Hepatocyte (in vitro differentiated cells): ENCODE data around the gene ESR1. TPM values are rescaled to one million over a fixed set of nuclear protein-coding genes. Genes with fewer than 3 reads are reported as not detected.
"Not testable (repeated sequence)": the region's sequence is repeated elsewhere in the genome, so short reads cannot be mapped to it uniquely, and the experiment has no call there.

Experiments used
- DNase-seq: peaks from one replicate; pipeline ENCODE4 v3.0.0-alpha.2; 2016; ENCODE audit warnings: low spot score
- H2AFZ ChIP-seq: fragments of 200-600 bp; sonication (generic); 2 replicates; pipeline ENCODE4 v1.6.0; 2016; ENCODE audit warnings: antibody characterized with exemption, mild to moderate bottlenecking
- H3K27ac ChIP-seq: fragments of 200-600 bp; sonication (generic); 2 replicates; pipeline ENCODE4 v1.5.1; 2016; ENCODE audit warnings: mild to moderate bottlenecking
- H3K27me3 ChIP-seq: fragments of 200-600 bp; sonication (generic); 2 replicates; pipeline ENCODE4 v1.6.1; 2016
- H3K36me3 ChIP-seq: fragments of 200-600 bp; sonication (generic); replicated peaks from 2 replicates; pipeline ENCODE4 v1.5.1; 2016; ENCODE audit warnings: low read depth; ENCODE audit not compliant: insufficient read depth
- H3K4me1 ChIP-seq: fragments of 200-600 bp; sonication (generic); 2 replicates; pipeline ENCODE4 v1.5.1; 2016; ENCODE audit warnings: mild to moderate bottlenecking, moderate library complexity; ENCODE audit not compliant: insufficient read depth
- H3K4me2 ChIP-seq: fragments of 200-600 bp; sonication (generic); 2 replicates; pipeline ENCODE4 v1.6.0; 2016
- H3K4me3 ChIP-seq: fragments of 200-600 bp; sonication (generic); 2 replicates; pipeline ENCODE4 v1.5.1; 2016; ENCODE audit warnings: mild to moderate bottlenecking
- H3K79me2 ChIP-seq: fragments of 200-600 bp; sonication (generic); 2 replicates; pipeline ENCODE4 v1.6.0; 2017; ENCODE audit warnings: mild to moderate bottlenecking
- H3K9me2 ChIP-seq: fragments of 200-600 bp; sonication (generic); replicated peaks from 2 replicates; pipeline ENCODE4 v1.6.0; 2017; ENCODE audit warnings: mild to moderate bottlenecking; ENCODE audit not compliant: insufficient read depth
- H3K9me3 ChIP-seq: fragments of 200-600 bp; sonication (generic); 2 replicates; pipeline ENCODE4 v1.5.1; 2016; ENCODE audit warnings: low read depth, mild to moderate bottlenecking
- H4K20me1 ChIP-seq: fragments of 200-600 bp; sonication (generic); 2 replicates; pipeline ENCODE4 v1.6.0; 2016; ENCODE audit warnings: mild to moderate bottlenecking; ENCODE audit not compliant: insufficient read depth, poor library complexity, severe bottlenecking
- CTCF ChIP-seq: fragments of 200-600 bp; sonication (generic); IDR thresholded peaks from 2 replicates; pipeline ENCODE4 v1.5.1; 2016; ENCODE audit warnings: antibody characterized with exemption, mild to moderate bottlenecking; ENCODE audit not compliant: poor library complexity
- EZH2 ChIP-seq: fragments of 200-600 bp; sonication (generic); IDR thresholded peaks from 2 replicates; pipeline ENCODE4 v1.6.1; 2016; ENCODE audit warnings: antibody characterized with exemption, mild to moderate bottlenecking, borderline replicate concordance
- EZH2phosphoT487 ChIP-seq: fragments of 200-600 bp; sonication (generic); IDR thresholded peaks from one replicate; pipeline ENCODE4 v1.6.1; 2018; ENCODE audit warnings: antibody characterized with exemption, mild to moderate bottlenecking, low read depth, moderate library complexity; ENCODE audit not compliant: unreplicated experiment, severe bottlenecking
- WGBS: methylation state at CpG from one replicate; pipeline ENCODE4 v1.1.6; 2016; ENCODE audit warnings: low lambda C conversion rate; ENCODE audit errors: missing lambda C conversion rate; 5-methylcytosine and 5-hydroxymethylcytosine counted together
- polyA plus RNA-seq: library from polyadenylated mRNA; unstranded; fragments of >200 nt; fragmentation: Nextera tagmentation; extraction: Ambion mirVana; gene quantifications from 2 replicates; pipeline ENCODE4 v1.2.1, GENCODE V29; 2016
- total RNA-seq: library from RNA; depleted of rRNA; stranded (reverse); fragments of >200 nt; gene quantifications from 2 replicates; pipeline ENCODE4 v1.2.3, GENCODE V29; 2014

ESR1 gene
- total and polyA plus RNA-seq, 2 experiments from 2014 or later: 0.07 TPM; not detected in 1

- TF ChIP-seq CTCF (no peak), EZH2 (no peak), EZH2phosphoT487 (no peak)
- Histone ChIP-seq H4K20me1 (no peaks in the 10 kb centered on the region), H3K4me2 (no peak overlapping the region), H3K27ac (no peak overlapping the region), H3K9me3 (no peaks in the 10 kb centered on the region), H3K9me2 (no peaks in the 10 kb centered on the region), H3K36me3 (no peaks in the 10 kb centered on the region), H3K4me1 (no peaks in the 10 kb centered on the region), H3K79me2 (no peaks in the 10 kb centered on the region), H3K4me3 (no peak overlapping the region), H2AFZ (no peak overlapping the region), H3K27me3 (no peaks in the 10 kb centered on the region)
- DNase-seq: no peak
- WGBS: 87% methylated on average over 3 of the region's 3 CpGs
These were observed 55.0 kb downstream of the ESR1 start for GRCh38 chr6:151862461-151862860.

GRCh38 chr6:151867361-151867869, 59.9 kb downstream of the ESR1 start:
- H3K4me1 ChIP-seq, H3K27ac ChIP-seq, H3K4me3 ChIP-seq, H3K9me2 ChIP-seq, DNase-seq, H3K79me2 ChIP-seq, H2AFZ ChIP-seq, H3K4me2 ChIP-seq, H3K27me3 ChIP-seq, H4K20me1 ChIP-seq, H3K36me3 ChIP-seq, H3K9me3 ChIP-seq: not testable (repeated sequence)
- WGBS: 62% methylated on average over 4 of the region's 4 CpGs

DNA sequence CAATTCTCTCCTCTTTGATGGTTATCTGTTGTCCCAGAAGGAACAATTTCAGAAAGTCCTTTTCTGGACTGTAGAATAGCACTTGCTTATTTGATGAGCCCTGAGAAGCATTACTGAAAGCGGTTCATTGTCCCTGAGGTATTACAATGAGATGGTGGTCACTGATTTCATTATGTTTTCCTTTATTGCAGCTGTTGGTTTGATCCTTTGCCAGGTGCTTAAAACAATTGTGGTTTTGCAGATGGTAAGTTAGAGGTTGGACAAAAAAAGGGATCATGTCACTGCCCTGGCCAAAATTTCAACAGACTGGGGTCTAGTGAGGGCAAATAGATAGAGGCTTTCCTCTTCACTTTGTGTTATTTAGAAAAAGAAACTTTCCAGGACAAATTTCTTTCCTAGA, 61.9 kb downstream of the ESR1 start:
- Histone ChIP-seq H3K9me3 (no peaks in the 10 kb centered on the region), H3K4me2 (no peak overlapping the region), H3K36me3 (no peaks in the 10 kb centered on the region), H3K4me1 (no peaks in the 10 kb centered on the region), H2AFZ (no peak overlapping the region), H3K9me2 (no peaks in the 10 kb centered on the region), H3K27ac (no peak overlapping the region), H3K79me2 (no peaks in the 10 kb centered on the region), H3K4me3 (no peak overlapping the region), H4K20me1 (no peaks in the 10 kb centered on the region), H3K27me3 (no peaks in the 10 kb centered on the region)
- WGBS: 86% methylated on average over 1 of the region's 1 CpG
- TF ChIP-seq EZH2: no peak
- TF ChIP-seq EZH2phosphoT487: no peak
- TF ChIP-seq CTCF: no peak
- DNase-seq: no peak

DNA sequence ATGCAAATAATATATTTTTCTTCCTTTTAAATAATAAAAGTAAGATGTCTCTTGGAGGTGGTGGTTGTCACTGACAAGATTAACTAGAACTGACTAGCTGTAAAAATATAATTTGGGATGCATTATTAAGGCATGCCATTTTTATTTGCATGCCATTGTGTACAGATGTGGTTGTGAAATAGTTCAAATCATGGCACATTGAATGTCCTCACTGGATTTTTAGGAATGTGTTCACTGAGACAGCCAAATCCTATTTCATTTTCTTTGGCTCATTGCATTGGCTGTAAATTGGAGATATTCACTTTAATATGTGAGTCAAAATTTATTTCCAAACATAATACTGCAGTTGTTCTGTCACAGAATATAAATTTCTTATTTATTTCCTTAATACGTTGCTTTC, 62.3 kb downstream of the ESR1 start:
- Histone ChIP-seq H3K79me2 (no peaks in the 10 kb centered on the region), H4K20me1 (no peaks in the 10 kb centered on the region), H3K36me3 (no peaks in the 10 kb centered on the region), H3K9me3 (no peaks in the 10 kb centered on the region), H3K27ac (no peak overlapping the region), H3K4me2 (no peak overlapping the region), H2AFZ (no peak overlapping the region), H3K27me3 (no peaks in the 10 kb centered on the region), H3K9me2 (no peaks in the 10 kb centered on the region), H3K4me3 (no peak overlapping the region), H3K4me1 (no peaks in the 10 kb centered on the region)
- WGBS: 71% methylated on average over 1 of the region's 1 CpG
- no peak for DNase-seq
- TF ChIP-seq CTCF: no peak
- TF ChIP-seq EZH2phosphoT487: no peak
- TF ChIP-seq EZH2: no peak
